ENCODE measurements around the gene RGS3. TPM values are rescaled to one million over a fixed set of nuclear protein-coding genes. Genes with fewer than 3 reads are reported as not detected.
A peak's percentile ranks its signal among the peaks of the same experiment; 100 is the strongest.

The RGS3 gene
- total and polyA plus RNA-seq, 2 of the 13 experiments (the other 11 are each of a cell fraction or from before 2014, with no cell fraction given): 17.1 to 28.8 TPM

GRCh38 chr9:113461943-113462342 is 1.6 kb upstream of the RGS3 start:
- in situ Hi-C loops (cut with HindIII; ENCODE audit: extremely low pct_ligation_motif_present, low pct_unique_long_range_greater_than_20kb): no loop called here
- Histone ChIP-seq H3K9ac (ENCODE audit: insufficient read depth, low read depth, low read length) (no peak overlapping the region), H4K20me1 (ENCODE audit: insufficient read depth, low read length) (no peaks in the 10 kb centered on the region), H2AFZ (ENCODE audit: low read length) (no peak overlapping the region), H3K27ac (ENCODE audit: extremely low read length, insufficient read depth, low read length) (no peak overlapping the region), H3K79me2 (ENCODE audit: insufficient read depth, low read length) (peaks cover 34% of the 10 kb centered on the region), H3K4me2 (ENCODE audit: low read depth, low read length) (no peak overlapping the region), H3K4me1 (ENCODE audit: insufficient read depth, low read length) (peaks cover 62% of the 10 kb centered on the region), H3K36me3 (replicated peaks in 1 of 2; ENCODE audit: control insufficient read depth in 1 of 2, insufficient read depth in 2 of 2, low read length in 2 of 2) (no peaks in the 10 kb centered on the region), H3K27me3 (ENCODE audit: control insufficient read depth in 1 of 2, insufficient read depth in 2 of 2, low read length in 2 of 2) (no peaks in the 10 kb centered on the region), H3K4me3 (replicated peaks in 1 of 3; ENCODE audit: insufficient read depth in 1 of 3, low read depth in 2 of 3, low read length in 3 of 3) (no peak overlapping the region), H3K9me3 (ENCODE audit: low read length) (no peaks in the 10 kb centered on the region)
- intact Hi-C loops (cut with micrococcal nuclease; ENCODE audit: unreplicated experiment): loop anchor here (5.0 kb wide), 1 partner anchor 45 kb away; no protein-coding TSS in a partner anchor
- DNase-seq (ENCODE audit: low spot score) (no peak), ATAC-seq (no peak), FAIRE-seq (no peak)
- BruUV-seq (replicated peaks): no TSS peak
- TF ChIP-seq CBFB (CRISPR knock-in tag; IDR thresholded peaks at IDR 0.05): no peak
- peak; percentile 49; the same call in 1 of the 2 replicates for TF ChIP-seq HNF4A (CRISPR knock-in tag; IDR thresholded peaks at IDR 0.05)
- POLR2A ChIA-PET: no interaction called here
- WGBS (ENCODE audit: low lambda C conversion rate): 53% methylated on average over 4 of the region's 4 CpGs
- CTCF ChIA-PET (ENCODE audit: low intra/inter-chr PET ratio, low total read pairs): no interaction called here

- H3K9ac ChIP-seq (ENCODE audit: insufficient read depth, low read depth, low read length): peak overlapping the region; percentile 79; the same call in 1 of the 2 replicates
- no TSS peak for BruUV-seq (replicated peaks)
- no peak overlapping the region for H2AFZ ChIP-seq (ENCODE audit: low read length)
- peak; percentile 43 to 55 for TF ChIP-seq MAFK (conservative IDR thresholded peaks at IDR 0.05 in 1 of 2, IDR thresholded peaks at IDR 0.05 in 1 of 2; ENCODE audit: low read length in 2 of 2)
- no peak for TF ChIP-seq EHMT2 (IDR thresholded peaks at IDR 0.05; ENCODE audit: borderline replicate concordance, low read depth, low read length)
- TF ChIP-seq, protein P1, sequence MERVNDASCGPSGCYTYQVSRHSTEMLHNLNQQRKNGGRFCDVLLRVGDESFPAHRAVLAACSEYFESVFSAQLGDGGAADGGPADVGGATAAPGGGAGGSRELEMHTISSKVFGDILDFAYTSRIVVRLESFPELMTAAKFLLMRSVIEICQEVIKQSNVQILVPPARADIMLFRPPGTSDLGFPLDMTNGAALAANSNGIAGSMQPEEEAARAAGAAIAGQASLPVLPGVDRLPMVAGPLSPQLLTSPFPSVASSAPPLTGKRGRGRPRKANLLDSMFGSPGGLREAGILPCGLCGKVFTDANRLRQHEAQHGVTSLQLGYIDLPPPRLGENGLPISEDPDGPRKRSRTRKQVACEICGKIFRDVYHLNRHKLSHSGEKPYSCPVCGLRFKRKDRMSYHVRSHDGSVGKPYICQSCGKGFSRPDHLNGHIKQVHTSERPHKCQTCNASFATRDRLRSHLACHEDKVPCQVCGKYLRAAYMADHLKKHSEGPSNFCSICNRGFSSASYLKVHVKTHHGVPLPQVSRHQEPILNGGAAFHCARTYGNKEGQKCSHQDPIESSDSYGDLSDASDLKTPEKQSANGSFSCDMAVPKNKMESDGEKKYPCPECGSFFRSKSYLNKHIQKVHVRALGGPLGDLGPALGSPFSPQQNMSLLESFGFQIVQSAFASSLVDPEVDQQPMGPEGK (CRISPR knock-in tag; IDR thresholded peaks at IDR 0.05): 0 out of 2 replicates have a peak, but pooled peaks have one; percentile 8
- TF ChIP-seq CCDC6 (CRISPR knock-in tag; IDR thresholded peaks at IDR 0.05): 0 out of 2 replicates have a peak, but pooled peaks have one; percentile 50
- TF ChIP-seq ZNF33B (CRISPR knock-in tag; IDR thresholded peaks at IDR 0.05): 0 out of 2 replicates have a peak, but pooled peaks have one; percentile 30
- TF ChIP-seq HNF4G (IDR thresholded peaks at IDR 0.05; ENCODE audit: borderline replicate concordance, low read depth, low read length): no peak
- TF ChIP-seq HNF4G (CRISPR knock-in tag; IDR thresholded peaks at IDR 0.05; ENCODE audit: borderline replicate concordance, low read depth): no peak
- 0 out of 2 replicates have a peak, but pooled peaks have one; percentile 54 for TF ChIP-seq PRMT3 (CRISPR knock-in tag; IDR thresholded peaks at IDR 0.05; ENCODE audit: borderline replicate concordance, low read depth)
- peak; percentile 11; the same call in 1 of the 2 replicates for TF ChIP-seq ZNF44 (CRISPR knock-in tag; IDR thresholded peaks at IDR 0.05)
- TF ChIP-seq MAFF (IDR thresholded peaks at IDR 0.05; ENCODE audit: low read depth, low read length): 0 out of 2 replicates have a peak, but pooled peaks have one; percentile 18
- 0 out of 2 replicates have a peak, but pooled peaks have one; percentile 15 for TF ChIP-seq REL (CRISPR knock-in tag; conservative IDR thresholded peaks at IDR 0.05)
Observed at GRCh38 chr9:113462781-113463286, 693 bp upstream of the RGS3 start.

More at GRCh38 chr9:113462781-113463286, 693 bp upstream of the RGS3 start:
- CTCF ChIA-PET (ENCODE audit: low intra/inter-chr PET ratio, low total read pairs): no interaction called here
- Histone ChIP-seq H3K36me3 (replicated peaks in 1 of 2; ENCODE audit: control insufficient read depth in 1 of 2, insufficient read depth in 2 of 2, low read length in 2 of 2) (no peaks in the 10 kb centered on the region), H3K27ac (ENCODE audit: extremely low read length, insufficient read depth, low read length) (no peak overlapping the region), H3K79me2 (ENCODE audit: insufficient read depth, low read length) (peaks cover 43% of the 10 kb centered on the region), H3K4me1 (ENCODE audit: insufficient read depth, low read length) (peaks cover 60% of the 10 kb centered on the region), H3K27me3 (ENCODE audit: control insufficient read depth in 1 of 2, insufficient read depth in 2 of 2, low read length in 2 of 2) (no peaks in the 10 kb centered on the region), H3K9me3 (ENCODE audit: low read length) (no peaks in the 10 kb centered on the region), H3K4me3 (replicated peaks in 1 of 3; ENCODE audit: insufficient read depth in 1 of 3, low read depth in 2 of 3, low read length in 3 of 3) (peak overlapping the region in 2 of 3 experiments; percentile 82 to 86; a peak in 4 of 6 replicates), H3K4me2 (ENCODE audit: low read depth, low read length) (peak overlapping the region; percentile 97), H4K20me1 (ENCODE audit: insufficient read depth, low read length) (no peaks in the 10 kb centered on the region)
- in situ Hi-C loops (cut with HindIII; ENCODE audit: extremely low pct_ligation_motif_present, low pct_unique_long_range_greater_than_20kb) (no loop called here), intact Hi-C loops (cut with micrococcal nuclease; ENCODE audit: unreplicated experiment) (loop anchor here (5.0 kb wide), 1 partner anchor 44 kb away; no protein-coding TSS in a partner anchor)
- DNase-seq (ENCODE audit: low spot score) (no peak), FAIRE-seq (no peak), ATAC-seq (peak; percentile 7)
- WGBS (ENCODE audit: low lambda C conversion rate): 59% methylated on average over 5 of the region's 11 CpGs
- POLR2A ChIA-PET: interaction anchor here (0.7 to 2.5 kb wide), 6 partner anchors 8 to 147 kb away, joined by 3 to 7 read pairs (median 4); no protein-coding TSS in a partner anchor
